Suppressor macrophage treated with lipopolysaccharide for 1 hour (primary cell): ENCODE data around the gene PI4KA.
"Not testable (repeated sequence)": the region's sequence is repeated elsewhere in the genome, so short reads cannot be mapped to it uniquely, and the experiment has no call there.

Experiments
- DNase-seq, 3 donors: peaks; one replicate each; pipeline ENCODE4 v3.0.0-alpha.2; 2020 to 2022

Gene PI4KA

GRCh38 chr22:20662524-20663036, 196.0 kb downstream of the PI4KA start:
- not testable (repeated sequence) for DNase-seq

DNA sequence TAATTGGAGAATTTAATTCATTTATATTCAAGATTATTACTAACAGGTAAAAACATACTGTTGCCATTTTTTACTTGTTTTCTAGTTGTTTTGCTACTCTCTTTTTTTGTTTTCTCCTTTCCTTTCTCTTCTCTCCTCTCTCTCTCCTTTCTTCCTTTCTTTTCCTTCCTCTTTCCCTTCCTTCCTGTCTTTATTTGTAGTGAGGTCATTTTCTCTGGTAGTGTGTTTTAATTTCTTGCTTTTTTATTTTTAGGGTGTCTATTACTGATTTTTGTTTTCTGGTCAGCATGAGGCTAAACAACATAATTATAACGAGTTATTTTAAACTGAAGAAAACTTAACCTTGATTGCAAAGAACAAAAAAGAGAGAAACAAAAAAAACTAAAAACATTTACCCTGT, 197.1 kb downstream of the PI4KA start:
- DNase-seq: no peak

GRCh38 chr22:20660441-20661054, 198.1 kb downstream of the PI4KA start:
- no peak for DNase-seq

DNA sequence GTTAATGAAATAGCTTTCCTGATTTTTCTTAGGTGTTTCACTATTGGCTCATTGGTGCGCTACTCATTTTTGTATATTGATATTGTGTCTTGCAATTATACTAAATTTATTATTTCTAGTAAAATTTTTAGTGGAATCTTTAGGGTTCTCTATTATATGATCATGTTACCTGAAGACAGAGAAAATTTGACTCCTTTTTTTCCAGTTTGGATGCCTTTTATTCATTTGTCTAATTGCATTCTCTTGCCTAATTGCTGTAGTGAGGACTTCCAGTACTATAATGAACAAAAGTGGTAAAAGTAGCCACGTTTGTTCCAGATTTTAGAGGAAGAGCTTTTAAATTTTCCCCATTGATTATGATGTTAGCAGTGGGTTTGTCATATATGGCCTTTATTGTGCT, 198.7 kb downstream of the PI4KA start:
- no peak for DNase-seq

- no peak for DNase-seq
Observed at GRCh38 chr22:20659258-20659657, 199.4 kb downstream of the PI4KA start.

DNA sequence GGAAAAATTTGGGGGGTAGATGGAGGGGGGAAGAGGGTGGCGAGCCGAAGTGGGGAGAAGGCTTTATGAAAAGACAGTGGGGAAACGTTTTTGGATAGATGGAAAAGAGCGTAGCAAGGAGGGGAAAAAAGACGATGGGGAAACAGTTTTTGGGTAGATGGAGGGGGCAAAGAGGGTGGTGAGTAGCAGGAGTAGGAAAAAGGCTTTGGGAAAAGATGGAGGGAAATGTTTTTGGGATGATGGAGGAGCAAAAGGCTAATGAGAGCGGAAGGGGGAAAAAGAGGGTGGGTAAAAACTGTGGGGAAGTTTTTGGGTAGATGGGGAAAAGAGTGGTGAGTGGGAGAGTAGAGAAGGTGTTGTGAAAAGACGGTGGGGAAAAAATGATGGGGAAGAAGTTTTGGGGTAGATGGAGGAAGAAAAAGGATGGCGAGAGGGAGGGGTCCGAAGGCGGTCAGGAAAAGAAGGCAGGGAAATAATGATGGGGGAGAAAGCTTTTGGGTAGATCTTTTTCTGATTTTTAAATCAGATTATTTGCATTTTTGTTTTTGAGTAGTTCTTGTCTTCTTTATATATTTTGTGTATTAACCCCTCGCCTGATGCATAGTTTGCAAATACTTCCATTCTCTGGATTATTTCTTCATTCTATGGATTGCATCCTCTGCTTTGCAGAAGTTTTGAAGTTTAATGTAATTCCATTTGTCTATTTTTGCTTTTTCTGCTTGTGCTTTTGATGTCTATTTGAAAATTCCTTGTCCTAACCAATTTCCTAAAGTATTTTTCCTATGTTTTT, 200.0 kb downstream of the PI4KA start:
- DNase-seq: no peak

DNA sequence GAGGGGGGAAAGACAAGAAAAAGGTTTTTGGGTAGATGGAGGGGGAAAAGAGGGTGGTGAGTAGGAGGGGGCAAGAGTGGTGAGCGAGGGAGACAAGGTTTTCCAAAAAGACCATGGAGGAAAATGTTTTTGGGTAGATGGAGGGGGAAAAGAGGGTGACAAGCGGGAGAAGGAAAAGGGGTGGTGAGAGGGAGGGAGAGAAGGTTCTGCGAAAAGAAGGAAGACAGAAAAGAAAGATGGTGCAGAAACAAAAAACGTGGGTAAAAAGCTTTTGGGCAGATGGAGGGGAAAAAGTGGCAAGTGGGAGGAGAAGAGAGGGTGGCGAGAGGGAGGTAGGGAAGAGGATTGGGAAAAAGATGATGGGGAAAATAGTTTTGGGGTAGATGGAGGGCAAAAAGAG, 200.6 kb downstream of the PI4KA start:
- DNase-seq: no peak
